ELR (cell line): ENCODE measurements around the gene ZDHHC24.
"Not testable (repeated sequence)": the region's sequence is repeated elsewhere in the genome, so short reads cannot be mapped to it uniquely, and the experiment has no call there.

Source experiments
- DNase-seq: peaks from one replicate; pipeline ENCODE4 v3.0.0-alpha.2; 2015; ENCODE audit warnings: low read depth

ZDHHC24 gene

DNA sequence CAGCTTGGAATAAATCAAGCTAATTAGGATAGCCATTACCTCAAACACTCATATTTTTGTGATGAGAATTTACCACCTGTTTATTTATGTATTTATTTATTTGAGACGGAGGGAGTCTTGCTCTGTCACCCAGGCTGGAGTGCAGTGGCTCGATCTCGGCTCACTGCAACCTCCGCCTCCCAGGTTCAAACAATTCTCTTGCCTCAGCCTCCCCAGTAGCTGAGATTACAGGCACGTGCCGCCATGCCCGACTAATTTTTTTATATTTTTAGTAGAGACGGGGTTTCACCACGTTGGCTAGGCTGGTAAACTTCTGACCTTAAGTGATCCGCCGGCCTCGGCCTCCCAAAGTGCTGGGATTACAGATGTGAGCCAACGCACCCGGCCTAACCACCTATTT is 896 bp downstream of the ZDHHC24 start:
- DNase-seq: not testable (repeated sequence)

DNA sequence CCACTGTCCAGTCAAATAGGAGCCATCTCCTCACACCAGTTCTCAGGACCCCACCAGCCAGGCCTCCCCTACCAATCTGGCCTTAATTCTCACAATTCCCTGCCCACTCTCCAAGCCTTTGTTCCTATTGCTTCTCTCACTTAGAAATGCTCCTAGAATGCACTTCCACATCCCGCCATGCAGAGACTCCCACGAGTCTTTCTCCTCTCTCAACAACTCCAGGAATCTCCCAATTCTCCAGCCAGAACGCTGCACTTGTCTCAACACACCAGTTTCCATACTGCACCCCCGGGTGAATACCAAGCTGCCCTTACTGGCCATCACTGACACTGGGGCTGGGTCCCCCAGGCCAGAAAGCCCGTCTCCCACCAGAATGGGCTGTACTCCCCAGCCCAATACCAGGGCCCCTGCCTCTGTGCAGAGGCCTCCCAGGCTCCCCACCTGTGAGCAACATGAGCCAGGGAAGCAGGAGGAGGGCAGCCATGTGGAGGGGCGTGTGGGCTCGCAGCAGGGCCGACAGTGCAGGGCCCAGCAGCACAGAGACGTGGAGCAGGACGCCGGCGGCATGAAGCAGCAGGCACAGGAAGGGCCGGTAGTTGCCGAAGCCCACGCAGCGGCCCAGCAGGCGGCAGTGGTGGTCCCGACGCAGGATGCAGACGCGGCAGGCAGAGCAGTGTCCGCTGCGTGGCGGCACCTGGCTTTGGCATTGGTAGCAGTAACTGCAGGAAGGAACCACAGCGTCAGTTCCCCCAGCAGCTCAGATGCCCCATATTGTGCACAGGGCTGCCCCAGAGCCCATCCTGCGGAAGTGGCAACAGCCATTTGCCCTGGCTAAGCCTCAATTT is 2.4 kb downstream of the ZDHHC24 start:
- DNase-seq: peak; percentile 55

- DNase-seq: peak; percentile 41
Observed at GRCh38 chr11:66542362-66542761, 3.5 kb downstream of the ZDHHC24 start.

DNA sequence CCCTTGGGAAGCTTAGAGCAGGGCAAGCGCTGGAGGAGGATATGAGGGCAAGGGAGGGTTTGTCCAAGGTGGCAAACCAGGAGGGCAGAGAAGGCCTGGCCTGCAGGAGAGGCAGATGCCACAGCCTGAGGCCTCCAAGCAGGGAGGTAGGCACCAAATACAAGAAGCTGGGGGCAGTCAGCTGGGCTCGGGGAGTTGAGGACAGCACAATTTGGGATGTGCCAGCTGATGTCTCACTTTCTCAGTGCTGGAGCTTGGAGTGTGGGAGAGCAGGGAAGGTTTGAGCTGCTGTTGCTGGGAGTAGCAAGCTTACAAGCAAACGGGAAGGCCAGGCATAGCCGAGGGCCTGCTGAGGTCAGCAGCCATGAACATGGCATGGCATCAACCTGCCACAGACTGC is 4.0 kb downstream of the ZDHHC24 start:
- no peak for DNase-seq

GRCh38 chr11:66540598-66540997 is 5.2 kb downstream of the ZDHHC24 start:
- not testable (repeated sequence) for DNase-seq

DNA sequence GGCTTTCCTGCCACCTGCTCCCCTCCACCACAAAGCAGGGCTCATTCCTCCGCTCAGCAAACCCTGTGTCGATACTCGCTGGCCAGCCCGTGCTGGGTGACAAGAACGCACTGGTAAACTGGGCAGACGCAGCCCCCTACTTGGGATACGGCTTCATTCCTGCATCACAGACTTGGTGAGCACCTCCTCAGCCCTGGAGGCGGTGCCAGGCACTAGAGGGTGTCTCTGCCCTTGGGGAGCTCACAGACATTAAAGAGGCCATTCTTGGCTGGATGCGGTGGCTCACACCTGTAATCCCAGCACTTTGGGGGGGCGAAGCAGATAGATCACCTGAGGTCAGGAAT is 6.0 kb downstream of the ZDHHC24 start:
- no peak for DNase-seq

DNA sequence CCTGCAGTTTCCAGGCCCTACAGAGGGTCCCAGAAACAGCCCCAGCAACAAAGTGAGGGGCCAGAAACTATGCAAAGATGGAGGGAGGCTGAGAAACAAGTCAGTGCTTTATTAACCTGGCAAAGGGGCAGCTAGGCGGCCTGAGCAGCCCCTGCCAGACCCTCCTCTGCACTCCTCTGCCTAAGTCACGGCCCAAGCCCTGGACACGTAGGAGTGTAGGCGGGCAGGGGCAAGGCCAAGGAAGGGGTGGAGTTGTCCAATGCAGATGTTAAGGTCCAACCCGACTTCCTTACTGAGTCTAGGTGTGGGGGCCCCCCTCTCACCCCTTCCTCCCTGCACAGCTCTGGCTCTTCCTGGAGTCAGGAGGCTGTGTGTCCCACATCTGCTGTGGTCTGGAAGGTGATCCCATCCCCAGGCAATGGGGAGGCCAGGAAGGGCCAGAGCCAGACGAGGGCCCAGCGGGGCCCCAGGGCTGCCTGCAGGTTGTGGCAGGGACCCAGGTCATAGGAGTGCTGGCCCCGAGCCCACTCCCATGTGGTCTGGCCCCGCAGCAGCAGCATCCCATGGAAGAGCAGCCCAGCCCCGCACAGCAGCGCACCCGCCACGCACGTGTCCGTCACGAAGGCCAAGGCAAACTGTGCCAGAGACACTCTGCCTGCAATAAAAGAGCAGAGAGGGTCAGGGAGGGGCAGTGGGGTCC is 6.5 kb downstream of the ZDHHC24 start:
- DNase-seq: no peak

DNA sequence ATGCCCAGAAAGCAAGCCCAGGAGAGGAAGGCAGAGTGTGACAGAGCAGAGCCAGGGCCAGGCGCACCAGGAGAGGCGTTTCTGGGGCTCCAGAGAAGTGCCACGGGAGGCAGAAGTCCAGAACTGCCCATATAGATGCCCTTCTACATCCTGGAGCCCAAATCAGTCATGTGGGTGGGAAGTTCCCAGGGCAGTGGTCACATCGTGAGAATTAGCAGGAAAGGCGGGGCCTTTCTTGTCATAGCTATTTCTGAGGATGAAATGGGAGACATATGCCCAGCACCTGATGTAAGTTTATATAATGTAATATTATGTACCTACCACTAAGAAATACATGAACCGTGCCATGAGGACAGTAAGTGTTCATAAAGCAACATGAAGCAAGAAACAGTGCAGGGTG is 13.1 kb downstream of the ZDHHC24 start:
- DNase-seq: no peak

- DNase-seq: no peak
Observed at GRCh38 chr11:66531841-66532240, 14.0 kb downstream of the ZDHHC24 start.

DNA sequence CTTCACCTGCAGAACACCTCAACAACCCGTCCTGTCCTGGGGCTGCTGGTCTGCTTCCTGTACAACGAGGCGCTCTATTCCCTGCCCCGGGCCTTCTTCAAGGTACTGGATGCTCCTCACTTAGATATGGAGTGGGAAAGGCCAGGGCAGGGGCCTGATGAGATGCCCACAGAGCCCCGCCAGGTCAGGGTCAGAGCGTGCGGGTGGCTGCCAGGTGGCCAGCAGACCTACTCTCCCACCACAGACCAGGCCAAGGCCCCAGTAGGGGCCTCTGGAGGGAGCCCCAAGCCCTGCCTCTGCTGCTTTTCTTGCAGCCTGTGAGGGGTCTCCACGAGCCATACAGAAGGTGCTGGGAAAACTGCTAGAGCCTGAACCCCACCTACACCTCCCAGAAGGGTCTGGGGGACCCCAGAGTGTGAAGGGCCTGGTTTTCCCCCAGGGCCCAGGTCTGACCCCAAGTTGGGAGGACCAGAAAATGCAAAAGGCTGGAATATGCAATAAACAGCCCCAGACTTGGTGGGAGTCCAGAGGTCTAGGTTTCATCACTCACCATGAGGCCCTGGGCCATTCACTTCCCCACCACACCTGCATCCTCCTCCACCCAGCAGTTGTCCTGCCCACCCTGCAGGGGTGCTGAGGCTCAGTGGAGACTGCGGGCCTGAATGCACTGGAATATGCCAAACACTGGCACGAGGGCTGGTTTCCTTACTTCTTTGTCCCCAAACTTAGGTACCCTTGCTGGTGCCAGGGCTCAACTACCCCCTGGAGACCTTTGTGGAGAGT is 14.7 kb downstream of the ZDHHC24 start:
- DNase-seq: no peak

- DNase-seq: no peak
Observed at GRCh38 chr11:66529655-66530054, 16.2 kb downstream of the ZDHHC24 start.

DNA sequence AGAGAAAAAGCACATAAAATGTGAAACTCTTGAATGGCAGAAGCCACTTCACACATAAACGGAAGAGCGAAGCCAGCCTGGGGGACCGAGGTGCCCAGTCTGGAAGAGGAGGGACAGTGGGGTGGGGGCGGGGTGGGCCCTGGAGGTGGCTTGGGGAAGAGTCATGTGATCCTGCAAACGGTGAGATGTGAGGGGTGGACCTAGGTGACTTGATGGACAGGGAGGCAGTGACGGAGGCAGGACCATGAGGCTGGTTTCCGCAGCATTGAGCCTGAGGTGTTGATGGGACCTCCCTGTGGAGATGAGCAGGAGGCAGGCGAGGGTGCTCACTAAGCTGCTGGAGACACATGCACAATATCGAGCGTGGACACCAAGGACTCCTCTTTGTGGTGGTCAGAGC is 16.8 kb downstream of the ZDHHC24 start:
- DNase-seq: no peak

- DNase-seq: no peak
Observed at GRCh38 chr11:66524304-66525040, 21.4 kb downstream of the ZDHHC24 start.

DNA sequence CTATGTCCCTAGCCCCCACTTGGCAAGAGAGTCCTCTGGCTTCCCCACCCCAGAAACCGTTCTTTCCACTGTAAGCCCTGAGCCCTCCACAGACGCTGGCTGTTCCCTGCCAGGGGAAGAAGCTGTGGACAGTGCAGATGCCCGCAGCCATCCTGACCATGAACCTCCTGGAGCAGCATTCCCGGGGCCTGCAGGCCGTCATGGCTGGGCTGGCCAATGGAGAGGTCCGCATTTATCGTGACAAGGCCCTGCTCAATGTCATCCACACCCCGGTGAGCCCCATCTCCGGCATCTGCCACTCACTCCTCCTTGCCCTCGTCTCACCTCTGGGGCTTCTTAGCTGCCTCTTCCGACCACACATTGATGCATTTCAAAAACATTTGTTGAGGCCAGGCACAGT is 22.2 kb downstream of the ZDHHC24 start:
- DNase-seq: no peak

GRCh38 chr11:66510990-66511339 is 34.9 kb downstream of the ZDHHC24 start:
- DNase-seq: no peak

DNA sequence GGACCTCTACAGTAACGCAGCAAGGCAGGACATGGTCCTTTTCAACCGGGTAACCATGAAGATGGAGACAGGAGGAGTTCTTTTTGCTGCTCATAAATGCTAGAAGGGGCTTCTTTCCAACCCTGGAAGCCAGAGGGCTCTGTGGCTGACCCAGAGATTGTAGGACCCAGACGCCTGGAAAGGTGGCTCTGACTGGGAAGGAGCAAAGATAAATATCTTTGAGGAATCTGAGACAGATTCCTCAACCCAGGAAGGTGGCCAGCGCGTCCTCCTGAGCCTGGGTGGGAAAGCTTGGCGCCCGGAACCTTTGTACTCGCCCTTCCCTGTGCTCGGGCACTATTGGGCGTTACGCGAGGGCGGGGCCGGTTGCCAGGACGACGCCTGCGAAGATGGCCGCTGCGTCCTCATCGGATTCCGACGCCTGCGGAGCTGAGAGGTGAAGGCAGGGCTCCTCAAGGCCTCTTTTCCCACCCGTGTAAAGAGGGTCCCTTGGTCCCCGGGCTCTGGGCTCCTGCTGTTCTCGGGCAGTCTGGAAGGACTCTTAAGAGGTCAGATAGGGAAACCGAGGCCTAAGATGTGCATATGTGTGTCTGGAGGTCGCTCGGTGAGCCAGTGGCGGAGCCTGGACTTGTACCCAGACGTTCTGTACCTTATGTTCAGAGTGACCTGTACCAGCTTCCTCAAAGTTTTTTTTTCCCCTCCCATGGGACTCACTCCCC is 35.4 kb downstream of the ZDHHC24 start, which contains the start of gene BBS1:
Gene BBS1 (plus strand): TSS at position 365 of the 719 bp plus-strand sequence. CDS start 25 bp downstream, at position 390.
- peak; percentile 85 for DNase-seq

GRCh38 chr11:66509131-66509561 is 36.7 kb downstream of the ZDHHC24 start:
- DNase-seq: no peak

DNA sequence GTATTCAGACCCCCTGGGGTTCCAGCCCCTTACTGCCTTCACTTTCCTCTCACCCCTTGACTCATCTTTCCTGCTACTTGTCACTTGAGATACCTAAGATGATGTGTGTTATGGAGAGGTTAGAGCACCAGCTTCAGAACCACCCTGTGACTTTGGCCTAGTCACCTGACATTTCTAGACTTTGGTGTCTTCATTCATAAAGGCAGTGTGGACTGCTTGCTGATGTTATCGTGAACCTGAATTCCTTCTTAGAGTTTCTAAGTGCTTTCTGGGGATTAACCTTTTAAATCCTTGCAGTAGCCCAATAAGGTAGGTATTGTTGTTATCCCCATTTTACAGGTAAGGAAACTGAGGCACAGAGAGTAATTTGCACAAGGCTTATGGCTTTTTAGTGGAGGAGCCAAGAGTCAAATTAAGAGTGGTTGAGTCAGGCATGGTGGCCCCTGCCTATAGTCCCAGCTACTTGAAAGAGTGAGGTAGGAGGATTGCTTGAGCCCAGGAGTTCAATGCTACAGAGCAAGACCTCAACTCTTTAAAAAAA is 40.5 kb downstream of the ZDHHC24 start:
- no peak for DNase-seq

- no peak for DNase-seq
Observed at GRCh38 chr11:66498506-66498905, 47.3 kb downstream of the ZDHHC24 start.

DNA sequence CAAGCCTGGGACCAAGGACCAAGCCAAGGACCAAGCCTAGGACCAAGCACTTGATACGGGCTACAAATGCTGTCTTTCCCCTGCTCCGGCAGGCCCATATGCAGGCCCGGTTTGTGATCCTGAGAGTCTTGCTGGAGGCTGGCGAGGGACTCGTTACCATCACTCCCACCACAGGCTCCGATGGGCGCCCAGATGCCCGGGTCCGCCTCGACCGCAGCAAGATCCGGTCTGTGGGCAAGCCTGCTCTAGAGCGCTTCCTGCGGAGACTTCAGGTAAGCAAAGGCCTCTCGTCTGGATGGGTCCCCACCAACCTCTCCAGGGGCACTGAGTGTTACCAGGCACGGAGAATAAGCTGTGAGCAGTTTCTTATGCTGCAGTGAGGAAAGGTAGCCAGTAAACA is 48.6 kb downstream of the ZDHHC24 start:
- no peak for DNase-seq

DNA sequence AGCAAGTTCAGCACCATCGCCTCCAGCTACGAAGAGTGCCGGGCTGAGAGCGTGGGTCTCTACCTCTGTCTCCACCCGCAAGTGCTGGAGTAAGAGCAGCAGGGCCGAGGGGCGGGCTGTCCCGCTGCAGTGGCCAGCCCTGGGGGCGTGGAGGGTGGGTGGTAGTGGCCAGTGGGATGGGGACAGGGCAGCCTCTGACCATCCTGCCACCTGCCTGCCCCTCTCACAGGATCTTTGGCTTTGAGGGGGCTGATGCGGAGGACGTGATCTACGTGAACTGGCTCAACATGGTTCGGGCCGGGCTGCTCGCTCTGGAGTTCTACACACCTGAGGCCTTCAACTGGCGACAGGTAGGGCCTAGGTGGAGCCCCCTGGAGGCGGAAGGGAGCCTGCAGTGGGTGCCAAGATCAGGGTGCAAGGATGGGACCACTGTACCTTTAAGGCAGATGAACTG is 50.4 kb downstream of the ZDHHC24 start:
- no peak for DNase-seq
